ENCODE data around the gene CEP170. TPM values are rescaled to one million over a fixed set of nuclear protein-coding genes. Genes with fewer than 3 reads are reported as not detected.
"Not testable (repeated sequence)": the region's sequence is repeated elsewhere in the genome, so short reads cannot be mapped to it uniquely, and the experiment has no call there.

Gene CEP170
- total RNA-seq, 1 donor from 2014 or later, result 145 TPM

GRCh38 chr1:243236604-243237252 lies 18.4 kb downstream of the CEP170 start:
- DNase-seq (ENCODE audit: low read depth), result no peak

- DNase-seq (ENCODE audit: low read depth), result peak; percentile 64
Observed at GRCh38 chr1:243234978-243235647, 20.0 kb downstream of the CEP170 start.

- DNase-seq (ENCODE audit: low read depth), result peak; percentile 50
Observed at GRCh38 chr1:243233908-243234307, 21.2 kb downstream of the CEP170 start.

- peak; percentile 41 for DNase-seq (ENCODE audit: low read depth)
Observed at GRCh38 chr1:243230914-243231313, 24.2 kb downstream of the CEP170 start.

DNA sequence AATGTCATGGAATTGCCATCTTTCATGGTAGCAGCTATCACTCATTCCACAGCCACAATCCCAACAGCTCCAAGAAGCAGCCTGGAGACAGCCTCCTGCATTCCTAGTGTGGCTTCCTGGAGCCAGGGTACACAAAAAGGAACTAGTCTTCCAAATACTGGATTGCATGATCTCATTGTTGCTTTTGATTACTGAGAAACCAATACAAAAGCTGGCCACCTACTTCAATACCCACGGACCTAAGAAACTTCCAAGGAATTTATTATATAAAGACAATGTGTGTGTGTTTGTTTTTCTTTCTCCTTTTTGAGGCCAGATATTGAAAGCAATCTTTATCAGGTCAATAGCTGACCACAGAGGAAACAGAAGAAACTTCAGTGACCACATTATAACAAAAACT lies 25.6 kb downstream of the CEP170 start:
- no peak for DNase-seq (ENCODE audit: low read depth)

DNA sequence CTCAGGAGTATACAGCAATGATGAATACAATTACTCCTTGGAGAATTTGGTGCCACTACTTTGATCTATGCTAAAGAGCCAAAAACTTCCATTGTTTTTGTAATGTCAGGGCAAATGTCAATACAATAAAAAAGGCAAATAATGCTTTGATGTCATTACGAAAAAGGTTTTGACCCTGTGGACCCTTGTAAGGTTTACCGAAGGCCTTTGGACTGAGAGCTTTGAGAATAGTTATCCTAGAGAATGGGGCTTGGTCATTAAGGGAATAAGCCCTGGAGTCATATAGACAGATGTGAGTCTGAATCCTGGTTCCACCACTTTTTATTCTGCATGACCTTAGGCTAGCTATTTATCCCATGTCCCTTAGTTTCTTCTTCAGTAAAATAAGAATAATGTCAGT lies 27.5 kb downstream of the CEP170 start:
- no peak for DNase-seq (ENCODE audit: low read depth)

GRCh38 chr1:243218059-243218458 lies 37.0 kb downstream of the CEP170 start:
- DNase-seq (ENCODE audit: low read depth), result no peak

DNA sequence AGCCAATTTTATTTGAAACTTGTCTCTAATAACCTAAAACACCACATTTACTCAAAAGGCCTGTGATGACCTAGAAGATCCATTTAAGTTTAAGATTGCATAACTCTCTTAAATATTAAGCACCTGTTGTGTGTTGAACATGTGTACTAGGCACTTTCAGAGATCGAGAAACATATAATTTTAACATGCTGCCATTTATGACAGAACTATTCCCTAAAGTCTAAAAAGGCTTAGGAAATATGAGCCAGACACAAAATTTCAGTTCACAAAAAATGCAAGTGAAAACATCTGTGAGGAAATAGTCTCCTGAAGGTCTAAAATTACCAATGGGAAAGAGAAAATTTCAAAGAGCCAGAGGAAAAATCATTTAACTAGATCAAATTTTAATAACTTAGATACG lies 37.7 kb downstream of the CEP170 start:
- peak; percentile 9 for DNase-seq (ENCODE audit: low read depth)

DNA sequence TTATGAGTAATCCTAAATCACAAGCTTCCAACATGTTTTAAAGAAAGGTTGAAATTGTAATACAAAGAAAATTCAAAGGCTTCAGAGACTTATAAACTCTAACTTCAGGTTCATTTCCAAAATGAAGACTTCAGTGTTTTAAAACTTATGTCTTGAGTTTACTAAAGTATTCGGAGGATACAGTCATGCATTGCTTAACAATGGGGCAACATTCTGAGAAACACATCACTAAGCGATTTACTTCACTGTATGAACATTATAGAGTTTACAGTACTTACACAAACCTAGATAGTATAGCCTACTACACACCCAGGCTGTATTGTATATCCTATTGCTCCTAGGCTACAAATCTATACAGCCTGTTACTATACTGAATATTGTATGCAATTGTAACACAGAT lies 38.3 kb downstream of the CEP170 start:
- no peak for DNase-seq (ENCODE audit: low read depth)

- DNase-seq (ENCODE audit: low read depth), result not testable (repeated sequence)
Observed at GRCh38 chr1:243215276-243215875, 39.7 kb downstream of the CEP170 start.

- peak; percentile 44 for DNase-seq (ENCODE audit: low read depth)
Observed at GRCh38 chr1:243213045-243213787, 41.9 kb downstream of the CEP170 start.

DNA sequence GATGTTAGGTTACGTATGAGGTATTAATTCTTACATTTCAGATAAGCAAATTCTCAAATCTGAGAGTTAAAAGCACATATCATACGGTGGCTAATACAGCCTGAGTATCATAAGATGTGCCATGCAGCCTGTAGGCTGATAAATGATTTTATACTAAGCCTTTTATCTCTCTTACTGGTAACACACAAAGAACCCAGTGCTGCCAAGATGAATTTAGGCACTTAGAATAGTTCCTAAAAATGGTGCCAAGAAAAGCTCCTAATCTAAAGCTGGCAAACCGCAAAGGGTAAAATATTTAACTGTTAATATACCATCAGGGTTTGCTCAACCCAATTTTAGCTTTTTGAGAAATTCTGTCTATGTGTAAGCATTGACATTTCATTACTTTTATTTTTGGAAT lies 43.1 kb downstream of the CEP170 start:
- peak; percentile 36 for DNase-seq (ENCODE audit: low read depth)

GRCh38 chr1:243205026-243205501 lies 50.0 kb downstream of the CEP170 start:
- DNase-seq (ENCODE audit: low read depth), result peak; percentile 31

DNA sequence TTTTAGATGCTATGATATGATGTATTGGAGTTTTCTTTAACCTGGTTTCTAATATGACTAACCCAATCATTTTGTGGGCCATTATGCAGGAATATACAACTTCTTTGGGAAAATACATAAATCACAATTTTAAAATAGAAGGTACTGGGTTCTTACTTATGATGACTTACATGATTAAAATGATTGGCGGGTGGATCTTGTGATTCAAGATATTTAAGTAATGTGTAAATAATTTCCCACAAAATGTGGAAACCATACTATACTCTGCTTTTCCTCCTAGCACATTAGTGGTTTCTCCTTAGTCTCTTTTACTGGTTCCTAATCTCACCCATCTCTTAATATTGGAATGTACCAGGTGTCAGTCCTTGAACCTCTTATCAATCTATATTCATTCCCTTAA lies 50.7 kb downstream of the CEP170 start:
- DNase-seq (ENCODE audit: low read depth), result not testable (repeated sequence)

DNA sequence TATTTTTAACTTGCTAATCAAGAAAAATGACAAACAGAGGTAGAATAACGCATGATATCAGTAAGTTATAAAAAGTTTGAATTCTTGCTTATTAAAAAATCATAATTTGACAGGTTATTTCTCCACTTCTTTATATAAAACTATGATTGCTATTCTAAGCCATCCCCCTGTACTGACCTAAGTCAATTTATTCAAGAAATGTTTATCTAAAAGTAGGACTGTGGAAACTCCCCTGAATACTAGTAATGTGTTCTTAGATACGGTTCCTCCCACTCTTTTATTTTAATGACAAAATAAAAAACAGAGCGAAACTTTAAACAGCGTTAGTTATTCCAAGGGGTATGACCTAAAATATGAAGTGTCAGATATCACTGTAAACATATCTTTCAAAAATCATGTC lies 51.9 kb downstream of the CEP170 start:
- not testable (repeated sequence) for DNase-seq (ENCODE audit: low read depth)

- DNase-seq (ENCODE audit: low read depth), result not testable (repeated sequence)
Observed at GRCh38 chr1:243201316-243201715, 53.8 kb downstream of the CEP170 start.

- DNase-seq (ENCODE audit: low read depth), result not testable (repeated sequence)
Observed at GRCh38 chr1:243197524-243197923, 57.6 kb downstream of the CEP170 start.

DNA sequence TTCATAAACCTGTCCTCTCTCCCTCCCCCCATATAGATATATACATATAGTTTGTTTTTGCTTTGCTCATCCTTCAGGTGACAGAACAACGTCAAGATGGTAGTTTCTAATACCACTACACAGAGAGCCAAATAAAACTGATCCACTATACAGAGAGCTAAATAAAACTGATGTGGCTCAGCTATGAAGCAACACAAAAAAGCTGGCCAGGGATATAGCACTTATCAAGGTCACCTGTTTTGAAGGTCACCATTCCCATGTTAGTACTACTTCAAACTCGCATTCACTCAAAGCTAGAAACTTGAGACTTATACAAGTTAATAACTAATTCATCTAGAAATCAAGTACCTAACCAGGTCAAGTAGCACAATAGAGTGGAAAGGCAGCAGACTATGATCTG lies 61.8 kb downstream of the CEP170 start:
- DNase-seq (ENCODE audit: low read depth), result not testable (repeated sequence)

- DNase-seq (ENCODE audit: low read depth), result not testable (repeated sequence)
Observed at GRCh38 chr1:243186201-243186995, 68.7 kb downstream of the CEP170 start.

DNA sequence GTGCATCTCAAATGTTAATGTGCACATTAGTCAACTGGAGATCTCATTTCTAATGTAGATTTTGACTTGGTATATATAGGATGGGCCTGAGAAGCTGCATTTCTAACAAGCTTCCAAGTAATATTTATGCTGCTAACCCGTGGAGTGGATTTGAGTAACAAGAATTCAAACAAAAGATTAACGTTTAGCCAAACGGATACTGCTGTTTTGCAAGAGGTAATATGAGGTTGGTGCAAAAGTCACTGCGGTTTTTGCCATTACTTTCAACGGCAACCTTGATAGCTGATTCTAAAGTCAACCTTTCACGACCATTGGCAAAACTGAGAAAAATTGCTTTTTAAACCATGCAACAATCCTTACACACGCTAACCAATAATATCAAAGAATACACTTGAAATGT lies 70.3 kb downstream of the CEP170 start:
- not testable (repeated sequence) for DNase-seq (ENCODE audit: low read depth)

DNA sequence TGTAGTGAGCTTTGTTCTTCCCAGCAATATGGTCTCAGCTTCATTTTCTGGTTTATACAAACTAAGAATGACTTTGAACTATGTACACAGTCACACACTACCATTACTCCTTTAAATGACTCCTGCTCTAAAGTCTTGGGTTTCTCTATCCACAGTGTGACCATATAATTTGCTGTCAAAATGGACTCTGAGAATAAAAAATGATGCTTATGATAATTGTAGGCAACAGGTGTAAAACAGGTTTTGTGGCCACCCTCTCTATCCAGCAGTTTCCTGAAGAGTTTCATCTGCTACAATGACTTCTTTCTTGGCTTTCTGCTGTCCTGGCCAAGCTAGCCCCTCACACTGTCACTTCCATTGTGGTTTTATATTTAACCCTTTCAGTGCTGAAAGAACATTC lies 71.4 kb downstream of the CEP170 start:
- DNase-seq (ENCODE audit: low read depth), result peak; percentile 53
